ENCODE data around the gene MPI.
"Not testable (repeated sequence)": the region's sequence is repeated elsewhere in the genome, so short reads cannot be mapped to it uniquely, and the experiment has no call there.

Gene MPI

DNA sequence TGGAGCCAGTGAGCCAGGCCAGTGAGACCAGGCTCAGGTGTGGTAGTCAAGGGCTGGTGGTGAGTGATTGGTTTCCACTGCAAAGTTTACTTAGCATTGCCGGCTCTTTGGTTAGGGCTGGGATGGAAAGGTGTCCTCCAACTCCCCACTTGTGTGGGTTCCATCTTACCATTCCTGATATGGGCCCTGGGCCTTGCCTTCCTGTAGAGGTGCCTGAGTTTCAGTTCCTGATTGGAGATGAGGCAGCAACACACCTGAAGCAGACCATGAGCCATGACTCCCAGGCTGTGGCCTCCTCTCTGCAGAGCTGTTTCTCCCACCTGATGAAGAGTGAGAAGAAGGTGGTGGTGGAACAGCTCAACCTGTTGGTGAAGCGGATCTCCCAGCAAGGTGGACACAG, 3.1 kb downstream of the MPI start:
- DNase-seq: peak in 1 of 4 experiments; percentile 0

DNA sequence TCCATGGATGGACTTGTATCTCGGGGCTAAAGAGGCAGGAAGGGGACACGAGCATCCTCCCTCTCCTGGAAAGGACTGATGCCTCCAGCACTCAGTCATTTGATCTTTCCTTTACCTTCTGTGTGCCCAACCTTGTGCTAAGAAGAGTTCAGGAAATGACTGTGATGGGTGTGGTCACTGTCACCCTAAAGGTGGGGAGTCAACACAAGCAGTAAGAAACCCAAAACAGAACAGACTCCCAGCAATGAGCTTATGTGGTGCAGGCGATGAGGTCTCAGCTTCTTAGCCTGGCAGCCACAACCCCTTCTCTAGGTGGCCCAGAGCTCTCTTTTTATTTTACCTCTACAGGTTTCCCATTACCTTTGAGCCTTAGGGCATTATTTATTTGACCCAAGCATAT, 3.8 kb downstream of the MPI start:
- DNase-seq: no peak

GRCh38 chr15:74894383-74894782, 4.5 kb downstream of the MPI start:
- not testable (repeated sequence) for DNase-seq

DNA sequence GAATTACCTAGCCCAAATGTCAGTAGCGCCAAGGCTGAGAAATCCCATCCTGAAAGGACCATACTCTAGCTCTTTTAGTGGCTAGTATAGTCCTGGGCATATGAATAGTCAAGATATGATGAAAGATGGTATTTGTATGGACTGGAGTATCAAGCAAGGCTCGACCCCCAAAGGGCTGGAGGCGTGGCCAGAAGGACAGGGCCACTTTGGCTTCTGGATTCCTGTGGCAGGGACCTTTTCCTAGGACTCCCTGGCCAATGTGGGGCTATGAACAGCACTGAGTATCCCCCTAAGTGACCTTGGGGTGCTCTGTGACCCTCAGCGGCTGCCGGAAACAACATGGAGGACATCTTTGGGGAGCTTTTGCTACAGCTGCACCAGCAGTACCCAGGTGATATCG, 6.0 kb downstream of the MPI start:
- peak in 1 of 4 experiments; percentile 1 for DNase-seq

DNA sequence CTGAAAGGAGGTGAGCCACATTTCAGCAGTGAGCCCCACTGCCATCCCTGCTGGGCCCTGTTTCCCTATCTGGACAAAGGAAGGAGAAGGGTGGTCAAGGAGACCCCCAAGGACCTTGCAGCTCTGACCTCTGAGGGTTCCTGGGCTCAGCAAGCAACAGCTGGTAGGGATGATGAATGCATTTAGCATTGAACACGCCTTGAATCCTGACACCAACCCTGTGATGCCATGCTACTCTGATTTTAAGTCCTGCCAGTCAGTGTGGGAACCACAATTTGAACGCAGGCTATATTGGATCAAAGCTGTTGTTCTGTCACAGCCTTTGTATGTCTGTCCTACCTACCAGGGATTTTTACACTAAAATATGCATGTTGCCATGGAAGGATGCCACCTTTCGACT, 6.5 kb downstream of the MPI start:
- no peak for DNase-seq

DNA sequence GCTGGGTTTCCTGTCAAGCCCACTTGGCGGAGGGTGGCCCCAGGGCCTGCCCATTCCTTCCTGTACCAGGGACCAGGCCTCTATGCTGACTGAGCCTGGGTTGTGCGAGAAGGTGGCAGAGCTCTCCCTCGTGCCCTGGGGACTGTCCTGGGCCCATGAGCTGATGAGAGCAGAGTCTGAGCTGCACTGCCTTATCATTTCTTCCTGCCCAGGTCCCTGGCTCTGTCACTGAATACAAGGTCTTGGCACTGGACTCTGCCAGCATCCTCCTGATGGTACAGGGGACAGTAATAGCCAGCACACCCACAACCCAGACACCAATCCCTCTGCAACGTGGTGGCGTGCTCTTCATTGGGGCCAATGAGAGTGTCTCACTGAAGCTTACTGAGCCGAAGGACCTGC, 7.5 kb downstream of the MPI start:
- DNase-seq: no peak

DNA sequence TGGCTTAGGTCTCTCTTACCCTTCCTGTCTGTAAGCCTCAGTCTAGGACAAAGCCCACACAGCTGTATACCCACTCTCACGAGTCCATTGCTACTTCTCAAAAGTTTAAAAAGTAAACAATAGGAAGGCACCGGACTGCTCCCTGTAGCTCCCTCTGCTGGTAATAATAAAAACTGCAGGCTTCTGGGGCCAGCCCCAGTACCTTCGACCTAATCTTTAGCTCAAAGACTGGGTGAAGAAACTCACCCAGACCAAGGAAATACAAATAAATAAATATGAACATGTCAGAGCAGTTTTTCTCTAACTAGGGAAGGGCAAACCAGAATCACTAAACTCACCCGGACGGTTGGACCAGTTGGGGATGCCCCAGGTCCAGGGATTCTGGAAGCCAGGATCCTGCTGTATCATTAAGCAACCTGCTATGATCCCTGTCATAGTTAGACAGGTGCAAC, 11.8 kb downstream of the MPI start:
- DNase-seq: peak; percentile 83 to 87 (median 84)

GRCh38 chr15:74902295-74903075, 12.6 kb downstream of the MPI start:
- peak in 3 of 4 experiments; percentile 28 to 36 (median 31) for DNase-seq

- DNase-seq: no peak
Measured at GRCh38 chr15:74903676-74904075, 13.8 kb downstream of the MPI start.

DNA sequence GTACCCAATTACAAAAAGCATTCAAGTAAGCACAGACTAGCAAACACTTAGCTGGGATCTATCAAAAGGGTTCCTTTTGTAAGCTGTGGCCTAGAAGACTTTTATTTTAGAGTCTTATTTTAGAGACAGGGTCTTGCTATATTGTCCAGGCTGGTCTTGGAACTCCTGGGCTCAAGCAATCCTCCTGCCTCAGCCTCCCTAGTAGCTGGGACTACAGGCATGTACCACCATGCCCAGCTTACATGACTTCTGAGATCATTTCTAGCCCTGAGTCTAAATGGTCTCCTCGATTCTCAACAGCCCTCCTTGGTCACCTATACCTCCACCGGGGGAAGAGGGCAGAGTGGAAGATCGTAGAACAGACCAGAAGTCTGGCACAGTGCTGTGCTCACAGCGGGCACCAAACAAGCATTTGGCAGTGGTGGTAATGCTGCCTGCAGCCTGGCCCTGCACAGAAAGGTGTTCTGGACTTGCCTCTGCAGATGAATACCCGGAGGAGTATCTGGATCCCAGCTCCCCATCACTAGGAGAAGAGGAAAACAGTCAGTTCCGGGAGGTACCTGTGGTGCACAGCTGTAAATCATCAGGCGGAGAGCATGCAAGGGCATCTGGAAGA, 14.5 kb downstream of the MPI start:
- DNase-seq: no peak

- peak in 2 of 4 experiments; percentile 37 to 49 for DNase-seq
Measured at GRCh38 chr15:74906067-74906449, 16.2 kb downstream of the MPI start.

DNA sequence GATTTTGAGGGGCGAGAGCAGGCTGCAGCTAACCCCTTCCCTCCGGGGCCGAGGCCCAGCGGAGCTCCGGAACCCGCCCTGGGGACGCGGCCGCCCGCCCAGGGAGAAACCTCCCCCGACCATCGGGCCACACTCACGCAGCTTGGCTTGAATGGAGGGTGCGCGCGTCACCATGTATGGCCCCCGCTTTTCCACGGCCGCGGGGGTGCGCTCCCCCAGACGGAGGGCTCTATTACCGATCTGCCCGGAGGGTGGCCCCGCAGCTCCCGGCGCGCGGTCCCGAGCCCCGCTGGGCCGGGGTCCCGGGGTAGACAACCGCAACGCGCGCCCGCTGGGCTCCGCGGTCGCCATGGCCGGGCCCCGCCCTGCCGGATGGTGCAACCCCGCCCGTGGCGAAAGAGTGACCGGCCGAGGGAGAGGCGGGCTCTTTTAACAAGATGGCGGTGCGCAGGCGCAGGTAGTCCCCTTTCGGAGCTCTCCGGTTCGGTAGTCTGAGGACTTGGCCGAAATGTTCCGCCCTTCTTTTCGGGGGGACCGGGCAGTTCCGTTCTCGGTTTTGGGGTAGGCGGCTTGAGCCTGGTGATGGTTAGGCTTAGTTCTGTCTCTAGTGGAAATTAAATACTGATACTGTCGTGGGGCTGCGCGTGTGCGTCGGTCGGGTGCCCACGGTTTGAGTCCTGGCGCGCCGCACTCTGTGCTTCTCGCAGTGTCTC, 16.8 kb downstream of the MPI start, which contains the start of gene FAM219B:
TSS of gene FAM219B (minus strand) at position 402 of the 713 bp plus-strand sequence. CDS start at position 351, 51 bp downstream.
- DNase-seq: peak; percentile 94 to 97 (median 96)

DNA sequence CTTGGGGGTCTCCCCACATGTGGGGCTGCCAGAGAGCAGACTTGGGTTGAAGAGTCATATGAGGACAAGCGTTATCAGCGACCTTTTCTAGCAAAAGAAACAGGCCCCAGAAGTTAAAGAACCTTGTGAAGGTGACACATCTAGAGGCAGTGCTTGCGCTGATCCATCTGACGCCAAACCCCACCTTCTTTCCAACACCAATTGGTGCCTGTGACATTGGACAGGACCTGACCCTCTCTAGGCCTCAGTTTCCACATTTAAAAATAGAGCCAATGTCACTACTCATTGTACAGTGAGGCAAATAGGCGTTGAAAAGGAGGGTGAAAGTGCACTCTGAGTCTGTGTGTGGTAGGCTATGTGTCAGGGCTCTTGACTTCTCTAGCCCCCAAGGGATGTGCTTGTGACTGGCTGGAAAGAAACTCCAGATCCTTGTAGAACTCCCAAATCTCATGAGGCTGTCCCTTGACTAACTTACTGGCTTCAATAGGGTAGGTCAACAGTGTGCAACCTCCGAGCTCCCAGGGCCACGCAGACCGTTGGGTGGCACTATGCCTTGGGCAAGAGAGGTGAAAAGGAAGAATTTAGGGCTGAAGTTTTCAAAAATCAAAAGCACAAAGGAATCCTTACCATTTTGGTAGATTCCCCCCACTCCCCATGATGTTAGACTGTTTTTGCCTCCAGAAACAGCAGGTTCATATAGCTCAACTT, 17.5 kb downstream of the MPI start:
- peak in 2 of 4 experiments; percentile 10 to 24 for DNase-seq

- no peak for DNase-seq
Measured at GRCh38 chr15:74908635-74909034, 18.8 kb downstream of the MPI start.

GRCh38 chr15:74913041-74913440, 23.2 kb downstream of the MPI start:
- DNase-seq: no peak

GRCh38 chr15:74913799-74914198, 24.0 kb downstream of the MPI start:
- DNase-seq: not testable (repeated sequence)

DNA sequence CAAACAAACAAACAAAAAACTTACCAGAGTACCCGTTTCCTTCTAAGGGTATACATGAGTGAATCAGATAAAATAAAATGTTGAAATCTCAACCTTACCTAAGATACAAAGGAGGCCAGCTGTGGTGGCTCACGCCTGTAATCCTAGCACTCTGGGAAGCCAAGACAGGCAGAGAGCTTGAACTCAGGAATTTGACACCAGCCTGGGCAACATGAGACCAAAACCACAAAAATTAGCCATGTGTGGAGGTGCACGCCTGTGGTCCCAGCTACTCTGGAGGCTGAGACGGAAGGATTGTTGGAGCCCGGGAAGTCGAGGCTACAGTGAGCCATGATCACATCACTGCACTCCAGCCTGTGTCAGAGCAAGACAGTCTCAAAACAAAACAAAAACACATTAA, 27.8 kb downstream of the MPI start:
- no peak for DNase-seq

DNA sequence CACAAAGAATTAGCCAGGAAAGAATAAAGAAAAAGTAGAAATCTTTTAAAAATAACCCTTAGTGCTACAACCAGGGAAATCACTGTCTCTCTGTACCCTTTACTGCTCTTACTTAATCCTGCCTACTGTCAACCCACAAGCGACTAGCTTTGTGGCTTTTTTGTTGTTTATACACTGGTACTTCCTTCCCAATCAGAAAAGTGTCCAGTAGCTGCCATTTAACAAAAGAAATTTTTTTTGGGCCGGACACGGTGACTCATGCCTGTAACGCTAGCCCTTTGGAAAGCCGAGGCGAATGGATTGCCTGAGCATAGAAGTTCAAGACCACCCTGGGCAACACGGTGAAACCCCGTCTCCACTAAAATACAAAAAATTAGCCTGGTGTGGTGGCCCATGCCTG, 30.6 kb downstream of the MPI start:
- DNase-seq: peak; percentile 68 to 81 (median 76)

GRCh38 chr15:74924525-74924924, 34.7 kb downstream of the MPI start:
- no peak for DNase-seq

DNA sequence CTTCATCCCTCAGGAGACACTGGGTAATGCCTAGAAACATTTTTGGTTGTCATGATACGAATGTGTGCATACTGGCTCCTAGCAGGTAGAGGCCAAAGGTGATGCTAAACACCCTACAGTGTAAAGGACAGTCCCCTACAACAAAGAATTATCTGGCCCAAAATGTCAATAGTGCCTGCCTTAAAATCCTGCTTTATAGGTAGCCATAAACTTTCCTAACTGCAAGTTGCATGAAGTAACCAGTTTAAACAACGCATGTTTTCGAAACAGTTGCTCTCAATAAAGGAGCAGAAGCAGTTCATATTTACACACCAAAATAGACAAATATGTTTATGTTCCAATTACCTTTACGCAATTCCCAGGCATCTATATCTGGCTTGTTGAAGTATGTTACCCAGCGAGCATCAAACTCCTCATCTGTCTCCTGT, 38.9 kb downstream of the MPI start:
- no peak for DNase-seq

- no peak for DNase-seq
Measured at GRCh38 chr15:74933573-74933972, 43.7 kb downstream of the MPI start.

GRCh38 chr15:74935193-74935592, 45.4 kb downstream of the MPI start:
- not testable (repeated sequence) for DNase-seq

DNA sequence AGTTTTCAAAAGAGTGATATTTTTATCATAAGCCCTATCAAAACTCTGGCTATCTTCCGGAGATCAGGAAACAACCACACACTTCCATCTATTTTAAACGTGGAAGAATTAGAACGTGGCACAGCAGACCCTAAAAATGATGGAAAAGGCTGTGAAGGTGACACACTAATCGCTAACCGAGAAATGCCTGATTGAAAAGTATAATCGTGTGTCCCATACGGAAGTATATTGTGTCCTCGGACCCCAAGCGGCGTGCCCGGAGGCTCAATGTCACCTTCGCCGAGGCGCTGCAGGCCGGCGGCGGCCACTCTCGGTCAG, 47.4 kb downstream of the MPI start:
- DNase-seq: peak in 1 of 4 experiments; percentile 64
